Esophagus muscularis mucosa (tissue), 4 donors: ENCODE measurements around the gene LGALS9B.
"Not testable (repeated sequence)": the region's sequence is repeated elsewhere in the genome, so short reads cannot be mapped to it uniquely, and the experiment has no call there.

Source experiments
- EP300 ChIP-seq: sonication (generic); formaldehyde crosslinking; IDR thresholded peaks from one replicate; pipeline ENCODE4 v1.6.1; 2017; ENCODE audit warnings: antibody characterized with exemption
- POLR2A ChIP-seq: fragments of 450-650 bp; IDR thresholded peaks from one replicate; pipeline ENCODE4 v1.6.1; 2017; ENCODE audit warnings: antibody characterized with exemption, moderate library complexity, mild to moderate bottlenecking, low read depth
- POLR2AphosphoS5 ChIP-seq, 2 donors: sonication (generic); formaldehyde crosslinking; IDR thresholded peaks; one replicate each; pipeline ENCODE4 v1.6.1; 2017; ENCODE audit warnings: antibody characterized with exemption in 2 of 2
- TF ChIP-seq, protein P1 (sequence below), 3 experiments: fragments of 200-600 bp in 2 of 3; fragments of 450-650 bp in 1 of 3; sonication (generic) in 2 of 3; IDR thresholded peaks; one replicate each; pipeline ENCODE4 v1.5.1; 2017 to 2019; ENCODE audit warnings: antibody characterized with exemption in 3 of 3, mild to moderate bottlenecking in 2 of 3, moderate library complexity in 1 of 3

DNA sequence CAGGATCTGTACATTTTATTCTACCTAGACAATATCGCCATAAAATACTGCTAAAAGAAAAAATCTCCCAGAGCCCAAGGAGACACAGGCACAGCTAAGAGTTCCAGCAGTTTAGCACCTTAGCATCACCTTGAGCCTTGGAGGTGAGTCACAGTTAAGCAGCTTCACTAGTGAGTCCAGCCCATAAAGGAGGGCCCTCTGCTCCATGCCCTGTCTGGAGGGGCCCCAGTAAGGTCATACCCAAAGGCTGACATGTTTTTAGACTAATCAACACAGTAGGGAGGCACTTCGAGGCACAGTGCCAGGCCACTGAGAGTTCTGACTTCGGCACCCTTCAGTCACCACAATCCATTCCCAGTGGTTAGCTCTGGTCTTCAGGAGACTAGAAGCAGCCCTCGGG lies 2.6 kb upstream of the LGALS9B start:
- TF ChIP-seq, protein P1, sequence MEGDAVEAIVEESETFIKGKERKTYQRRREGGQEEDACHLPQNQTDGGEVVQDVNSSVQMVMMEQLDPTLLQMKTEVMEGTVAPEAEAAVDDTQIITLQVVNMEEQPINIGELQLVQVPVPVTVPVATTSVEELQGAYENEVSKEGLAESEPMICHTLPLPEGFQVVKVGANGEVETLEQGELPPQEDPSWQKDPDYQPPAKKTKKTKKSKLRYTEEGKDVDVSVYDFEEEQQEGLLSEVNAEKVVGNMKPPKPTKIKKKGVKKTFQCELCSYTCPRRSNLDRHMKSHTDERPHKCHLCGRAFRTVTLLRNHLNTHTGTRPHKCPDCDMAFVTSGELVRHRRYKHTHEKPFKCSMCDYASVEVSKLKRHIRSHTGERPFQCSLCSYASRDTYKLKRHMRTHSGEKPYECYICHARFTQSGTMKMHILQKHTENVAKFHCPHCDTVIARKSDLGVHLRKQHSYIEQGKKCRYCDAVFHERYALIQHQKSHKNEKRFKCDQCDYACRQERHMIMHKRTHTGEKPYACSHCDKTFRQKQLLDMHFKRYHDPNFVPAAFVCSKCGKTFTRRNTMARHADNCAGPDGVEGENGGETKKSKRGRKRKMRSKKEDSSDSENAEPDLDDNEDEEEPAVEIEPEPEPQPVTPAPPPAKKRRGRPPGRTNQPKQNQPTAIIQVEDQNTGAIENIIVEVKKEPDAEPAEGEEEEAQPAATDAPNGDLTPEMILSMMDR (IDR thresholded peaks at IDR 0.05) = not testable (repeated sequence)
- not testable (repeated sequence) for TF ChIP-seq POLR2A; POLR2AphosphoS5 (IDR thresholded peaks at IDR 0.05); EP300
